Measurements from ENCODE around the gene FEM1B.

FEM1B gene

DNA sequence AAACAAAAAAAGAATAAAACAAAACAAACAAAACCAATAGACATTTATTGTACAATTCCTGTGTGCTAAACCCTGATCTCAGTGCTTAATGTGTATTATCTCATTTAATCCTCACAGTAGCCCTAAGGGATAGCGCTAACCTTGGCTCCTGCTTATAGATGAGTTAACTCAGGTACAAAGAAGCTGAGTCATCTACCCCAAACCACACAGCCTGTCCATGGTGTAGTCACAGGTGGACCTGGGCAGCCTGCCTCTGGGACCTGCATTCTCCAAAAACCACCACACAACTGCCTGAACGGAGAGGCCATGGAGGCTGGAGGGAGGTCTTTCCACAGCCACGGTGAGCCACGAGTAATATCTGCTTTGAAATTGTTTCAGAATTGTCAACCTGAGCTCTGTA, 42.5 kb upstream of the FEM1B start:
- no peak for DNase-seq
- Histone ChIP-seq H3F3A (ENCODE audit: insufficient read depth, low read length) (peaks cover 11% of the 10 kb centered on the region), H3K79me2 (ENCODE audit: low read length) (peaks cover 7% of the 10 kb centered on the region), H3K9me2 (replicated peaks; ENCODE audit: insufficient read depth, low read length) (no peaks in the 10 kb centered on the region), H3K9ac (ENCODE audit: low read length) (no peak overlapping the region), H3K9me3 (replicated peaks; ENCODE audit: insufficient read depth, low read length) (no peaks in the 10 kb centered on the region), H3K4me1 (ENCODE audit: low read length) (peaks cover 22% of the 10 kb centered on the region), H3K4me3 (ENCODE audit: low read length) (no peak overlapping the region), H2AFZ (ENCODE audit: low read length) (no peak overlapping the region), H3K36me3 (replicated peaks; ENCODE audit: insufficient read depth, low read length) (no peaks in the 10 kb centered on the region), H3K27me3 (replicated peaks; ENCODE audit: insufficient read depth, low read length) (no peaks in the 10 kb centered on the region), H3K4me2 (ENCODE audit: low read depth, low read length) (no peak overlapping the region), H4K20me1 (ENCODE audit: insufficient read depth, low read length) (no peaks in the 10 kb centered on the region), H3K27ac (ENCODE audit: low read length) (no peak overlapping the region)
- TF ChIP-seq EZH2phosphoT487 (IDR thresholded peaks at IDR 0.05; ENCODE audit: low read length) (no peak), EZH2 (optimal IDR thresholded peaks at IDR 0.05; ENCODE audit: low read depth, low read length) (no peak)
- TF ChIP-seq, protein P1, sequence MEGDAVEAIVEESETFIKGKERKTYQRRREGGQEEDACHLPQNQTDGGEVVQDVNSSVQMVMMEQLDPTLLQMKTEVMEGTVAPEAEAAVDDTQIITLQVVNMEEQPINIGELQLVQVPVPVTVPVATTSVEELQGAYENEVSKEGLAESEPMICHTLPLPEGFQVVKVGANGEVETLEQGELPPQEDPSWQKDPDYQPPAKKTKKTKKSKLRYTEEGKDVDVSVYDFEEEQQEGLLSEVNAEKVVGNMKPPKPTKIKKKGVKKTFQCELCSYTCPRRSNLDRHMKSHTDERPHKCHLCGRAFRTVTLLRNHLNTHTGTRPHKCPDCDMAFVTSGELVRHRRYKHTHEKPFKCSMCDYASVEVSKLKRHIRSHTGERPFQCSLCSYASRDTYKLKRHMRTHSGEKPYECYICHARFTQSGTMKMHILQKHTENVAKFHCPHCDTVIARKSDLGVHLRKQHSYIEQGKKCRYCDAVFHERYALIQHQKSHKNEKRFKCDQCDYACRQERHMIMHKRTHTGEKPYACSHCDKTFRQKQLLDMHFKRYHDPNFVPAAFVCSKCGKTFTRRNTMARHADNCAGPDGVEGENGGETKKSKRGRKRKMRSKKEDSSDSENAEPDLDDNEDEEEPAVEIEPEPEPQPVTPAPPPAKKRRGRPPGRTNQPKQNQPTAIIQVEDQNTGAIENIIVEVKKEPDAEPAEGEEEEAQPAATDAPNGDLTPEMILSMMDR (IDR thresholded peaks at IDR 0.05; ENCODE audit: low read length), result no peak

DNA sequence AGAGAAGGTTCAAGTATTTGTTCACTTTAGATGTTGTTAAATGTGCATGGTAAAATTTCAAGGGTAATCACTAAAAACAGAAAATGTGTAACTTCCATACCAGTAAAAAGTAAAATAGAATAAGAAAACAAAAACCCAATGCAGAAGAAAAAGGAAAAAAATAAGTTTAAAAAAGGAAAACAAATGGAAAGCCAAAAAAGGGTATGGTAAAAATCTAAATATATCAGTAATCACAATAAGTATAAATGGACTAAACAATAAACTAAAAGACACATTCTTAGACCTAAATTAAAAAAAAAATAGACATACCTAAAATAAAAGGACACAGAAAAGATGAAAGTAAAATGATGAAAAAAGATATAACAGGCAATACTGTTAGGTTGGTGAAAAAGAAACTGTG, 38.5 kb upstream of the FEM1B start:
- Histone ChIP-seq H3K4me2 (ENCODE audit: low read depth, low read length) (peak overlapping the region; percentile 83), H3F3A (ENCODE audit: insufficient read depth, low read length) (peaks cover 11% of the 10 kb centered on the region), H3K79me2 (ENCODE audit: low read length) (no peaks in the 10 kb centered on the region), H3K27me3 (replicated peaks; ENCODE audit: insufficient read depth, low read length) (no peaks in the 10 kb centered on the region), H3K9me3 (replicated peaks; ENCODE audit: insufficient read depth, low read length) (no peaks in the 10 kb centered on the region), H3K9me2 (replicated peaks; ENCODE audit: insufficient read depth, low read length) (no peaks in the 10 kb centered on the region), H3K36me3 (replicated peaks; ENCODE audit: insufficient read depth, low read length) (no peaks in the 10 kb centered on the region), H3K4me1 (ENCODE audit: low read length) (peaks cover 14% of the 10 kb centered on the region), H4K20me1 (ENCODE audit: insufficient read depth, low read length) (no peaks in the 10 kb centered on the region), H3K4me3 (ENCODE audit: low read length) (peak overlapping the region; percentile 43; the same call in 1 of the 2 replicates), H3K27ac (ENCODE audit: low read length) (peak overlapping the region; percentile 71; the same call in 1 of the 2 replicates), H3K9ac (ENCODE audit: low read length) (peak overlapping the region; percentile 32; the same call in 1 of the 2 replicates), H2AFZ (ENCODE audit: low read length) (no peak overlapping the region)
- TF ChIP-seq, protein P1 (IDR thresholded peaks at IDR 0.05; ENCODE audit: low read length), result no peak
- no peak for TF ChIP-seq EZH2phosphoT487 (IDR thresholded peaks at IDR 0.05; ENCODE audit: low read length)
- no peak for TF ChIP-seq EZH2 (optimal IDR thresholded peaks at IDR 0.05; ENCODE audit: low read depth, low read length)
- no peak for DNase-seq

DNA sequence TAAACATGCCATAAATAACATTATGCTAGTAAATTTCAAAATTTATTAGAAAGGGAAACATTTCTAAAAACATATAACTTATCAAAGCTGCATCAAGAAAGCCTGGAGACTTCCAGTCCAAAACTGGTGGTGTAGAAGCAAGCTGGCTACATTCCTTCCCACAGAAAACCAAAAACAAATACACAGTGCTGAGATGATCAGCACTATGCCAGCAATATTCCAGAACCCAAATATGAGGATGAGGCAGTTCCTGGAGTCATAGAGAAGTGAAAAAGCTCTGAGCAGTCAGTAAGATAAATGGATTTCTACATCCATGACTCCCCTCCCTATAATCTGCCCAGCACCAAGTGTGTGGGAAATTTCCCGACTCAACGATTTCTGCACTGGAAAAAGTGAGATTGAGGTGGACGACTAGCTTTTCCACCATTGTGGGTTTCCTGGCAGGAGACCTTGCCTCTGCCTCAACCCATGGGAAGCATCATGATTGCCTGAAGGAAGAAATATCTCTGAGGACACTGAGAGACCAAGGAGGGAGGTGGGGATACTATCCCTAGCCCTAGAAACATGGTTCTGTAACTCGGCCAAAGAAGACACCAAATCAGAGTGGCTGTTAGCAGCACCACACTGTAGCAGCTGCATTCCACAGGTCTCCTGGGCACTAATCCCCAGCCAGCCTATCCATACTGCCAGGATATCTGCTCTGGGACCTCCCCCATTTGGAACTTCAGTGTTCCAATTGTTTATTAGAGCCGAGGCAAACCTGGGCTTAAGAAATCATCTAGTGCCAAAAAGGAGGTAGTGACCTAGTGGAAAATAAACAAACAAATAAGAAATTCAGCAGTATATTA, 36.2 kb upstream of the FEM1B start:
- H3F3A ChIP-seq (ENCODE audit: insufficient read depth, low read length), result peaks cover 11% of the 10 kb centered on the region
- H3K9me3 ChIP-seq (replicated peaks; ENCODE audit: insufficient read depth, low read length), result 0 out of 2 replicates have a peak, but pooled peaks cover 3% of the 10 kb centered on the region
- H3K27ac ChIP-seq (ENCODE audit: low read length), result no peak overlapping the region
- no peak overlapping the region for H3K4me3 ChIP-seq (ENCODE audit: low read length)
- H3K9me2 ChIP-seq (replicated peaks; ENCODE audit: insufficient read depth, low read length), result no peaks in the 10 kb centered on the region
- H3K4me2 ChIP-seq (ENCODE audit: low read depth, low read length), result no peak overlapping the region
- H4K20me1 ChIP-seq (ENCODE audit: insufficient read depth, low read length), result no peaks in the 10 kb centered on the region
- H3K9ac ChIP-seq (ENCODE audit: low read length), result no peak overlapping the region
- H3K27me3 ChIP-seq (replicated peaks; ENCODE audit: insufficient read depth, low read length), result no peaks in the 10 kb centered on the region
- H2AFZ ChIP-seq (ENCODE audit: low read length), result no peak overlapping the region
- TF ChIP-seq, protein P1 (IDR thresholded peaks at IDR 0.05; ENCODE audit: low read length), result no peak
- TF ChIP-seq EZH2phosphoT487 (IDR thresholded peaks at IDR 0.05; ENCODE audit: low read length), result no peak
- no peak for TF ChIP-seq EZH2 (optimal IDR thresholded peaks at IDR 0.05; ENCODE audit: low read depth, low read length)
- H3K4me1 ChIP-seq (ENCODE audit: low read length), result peaks cover 14% of the 10 kb centered on the region
- no peaks in the 10 kb centered on the region for H3K79me2 ChIP-seq (ENCODE audit: low read length)
- no peaks in the 10 kb centered on the region for H3K36me3 ChIP-seq (replicated peaks; ENCODE audit: insufficient read depth, low read length)
- DNase-seq, result no peak

All from MM.1S (cell line).